ENCODE measurements around the gene MISP3.

- TF ChIP-seq CTCF (IDR thresholded peaks at IDR 0.05): no peak
- no peak for TF ChIP-seq POLR2AphosphoS5 (IDR thresholded peaks at IDR 0.05)
- no peak for TF ChIP-seq POLR2A (IDR thresholded peaks at IDR 0.05)
Observed at GRCh38 chr19:14103310-14103709, 30.7 kb downstream of the MISP3 start.
